IMR-90 (cell line): Measurements from ENCODE around the gene KCNV2. TPM values are rescaled to one million over a fixed set of nuclear protein-coding genes. Genes with fewer than 3 reads are reported as not detected.

Experiments
- ATAC-seq: fragments of 200-7000 bp; cut with Tn5 transposase; 2 replicates; pipeline ENCODE4 v1.9.1; 2020; ENCODE audit warnings: low read depth, mild to moderate bottlenecking, moderate library complexity
- BruUV-seq: library from RNA; stranded (reverse); fragments of 400-500 nt; replicated peaks from 2 replicates; lab custom pipeline; 2021; lab: Mats Ljungman, UMichigan
- CTCF ChIA-PET: fragments of 300-600 bp; formaldehyde crosslinking; extraction: SDS; loops from one replicate; lab custom pipeline; 2021; ENCODE audit warnings: antibody characterized with exemption; lab: Yijun Ruan, JAX
- POLR2A ChIA-PET: fragments of 300-600 bp; sonication (Branson Sonifier 250); formaldehyde crosslinking; loops from one replicate; lab custom pipeline; 2022; ENCODE audit warnings: antibody characterized with exemption; ENCODE audit not compliant: unreplicated experiment; lab: Charles Lee
- DNase-seq: peaks from one replicate; pipeline ENCODE4 v3.0.0; 2013
- H2AFZ ChIP-seq: replicated peaks from 2 replicates; pipeline ENCODE3; 2013; ENCODE audit warnings: low read length, mild to moderate bottlenecking; ENCODE audit not compliant: poor library complexity
- H2AK5ac ChIP-seq: 2 replicates; pipeline ENCODE4 v1.6.1; 2013; ENCODE audit warnings: low read depth, low read length, inconsistent platforms
- H2AK9ac ChIP-seq: replicated peaks from 2 replicates; pipeline ENCODE3; 2013; ENCODE audit warnings: mild to moderate bottlenecking, low read depth, low read length, moderate library complexity; ENCODE audit not compliant: poor library complexity
- H2BK120ac ChIP-seq: 2 replicates; pipeline ENCODE4 v1.6.1; 2013; ENCODE audit warnings: low read depth, low read length, inconsistent platforms
- H2BK15ac ChIP-seq: 3 replicates; pipeline ENCODE4 v1.6.1; 2013; ENCODE audit warnings: low read depth, low read length, inconsistent platforms
- H2BK20ac ChIP-seq: 2 replicates; pipeline ENCODE4 v1.6.1; 2013; ENCODE audit warnings: low read depth, mild to moderate bottlenecking, inconsistent platforms, low read length, moderate library complexity
- H2BK5ac ChIP-seq: 2 replicates; pipeline ENCODE4 v1.6.1; 2013; ENCODE audit warnings: mild to moderate bottlenecking, low read depth, low read length, inconsistent platforms; ENCODE audit not compliant: poor library complexity, severe bottlenecking
- H3K14ac ChIP-seq: replicated peaks from 2 replicates; pipeline ENCODE4 v1.6.1; 2013; ENCODE audit warnings: low read depth, low read length, inconsistent platforms
- H3K18ac ChIP-seq: 2 replicates; pipeline ENCODE4 v1.6.1; 2013; ENCODE audit warnings: low read depth, low read length, control low read depth
- H3K23ac ChIP-seq: 2 replicates; pipeline ENCODE4 v1.6.1; 2013; ENCODE audit warnings: low read depth, low read length, inconsistent platforms
- H3K27ac ChIP-seq: 2 replicates; pipeline ENCODE4 v1.5.1; 2013; ENCODE audit warnings: mild to moderate bottlenecking, control low read depth, low read length; ENCODE audit not compliant: insufficient read depth
- H3K27me3 ChIP-seq: 2 replicates; pipeline ENCODE4 v1.6.1; 2013; ENCODE audit warnings: low read length; ENCODE audit not compliant: control insufficient read depth, insufficient read depth
- H3K36me3 ChIP-seq: 2 replicates; pipeline ENCODE4 v1.6.1; 2013; ENCODE audit warnings: low read length, mixed read lengths; ENCODE audit not compliant: control insufficient read depth, insufficient read depth
- H3K4ac ChIP-seq: 2 replicates; pipeline ENCODE4 v1.6.1; 2013; ENCODE audit warnings: low read depth, low read length, inconsistent platforms
- H3K4me1 ChIP-seq: 2 replicates; pipeline ENCODE4 v1.6.1; 2013; ENCODE audit warnings: low read length, mixed read lengths; ENCODE audit not compliant: control insufficient read depth, insufficient read depth
- H3K4me2 ChIP-seq: 2 replicates; pipeline ENCODE4 v1.6.1; 2013; ENCODE audit warnings: low read depth, mild to moderate bottlenecking, control low read depth, low read length, moderate library complexity
- H3K4me3 ChIP-seq: 2 replicates; pipeline ENCODE4 v1.5.1; 2013; ENCODE audit warnings: low read depth, mild to moderate bottlenecking, control low read depth, low read length, moderate library complexity; ENCODE audit not compliant: insufficient read depth
- H3K56ac ChIP-seq: 2 replicates; pipeline ENCODE4 v1.6.1; 2013; ENCODE audit warnings: low read length, inconsistent platforms; ENCODE audit not compliant: insufficient read depth; ENCODE audit errors: extremely low read depth
- H3K79me1 ChIP-seq, 2 experiments: 2 replicates each; pipeline ENCODE4 v1.6.1; 2013; ENCODE audit warnings: low read length in 2 of 2, inconsistent platforms in 1 of 2, low read depth in 1 of 2
- H3K9ac ChIP-seq: 2 replicates; pipeline ENCODE4 v1.6.1; 2013; ENCODE audit warnings: low read depth, low read length, control low read depth
- H3K9me1 ChIP-seq: 2 replicates; pipeline ENCODE4 v1.6.1; 2013; ENCODE audit warnings: low read length, inconsistent platforms; ENCODE audit not compliant: insufficient read depth
- H3K9me3 ChIP-seq: 2 replicates; pipeline ENCODE4 v1.6.1; 2013; ENCODE audit warnings: low read length; ENCODE audit not compliant: control insufficient read depth, insufficient read depth
- H4K20me1 ChIP-seq: 2 replicates; pipeline ENCODE4 v1.6.1; 2013; ENCODE audit warnings: low read length, inconsistent platforms; ENCODE audit not compliant: insufficient read depth
- H4K5ac ChIP-seq: 2 replicates; pipeline ENCODE4 v1.6.1; 2013; ENCODE audit warnings: mild to moderate bottlenecking, low read depth, low read length, control low read depth
- H4K8ac ChIP-seq, 2 experiments: 2 replicates each; pipeline ENCODE4 v1.6.1; 2013; ENCODE audit warnings: low read depth in 2 of 2, low read length in 2 of 2, control low read depth in 1 of 2, inconsistent platforms in 1 of 2
- H4K91ac ChIP-seq: 2 replicates; pipeline ENCODE4 v1.6.1; 2013; ENCODE audit warnings: low read depth, low read length, inconsistent platforms; ENCODE audit not compliant: insufficient read depth
- ELK1 ChIP-seq: fragments of 150-350 bp; IDR thresholded peaks from 2 replicates; pipeline ENCODE4 v1.6.1; 2016; ENCODE audit warnings: low read depth, mild to moderate bottlenecking, low read length, moderate library complexity, borderline replicate concordance
- WGBS, 2 experiments: methylation state at CpG; one replicate each; pipeline versions ENCODE4 v1.1.5 to v1.1.7; 2013; ENCODE audit warnings: missing lambda C conversion rate in 2 of 2; ENCODE audit not compliant: insufficient read length in 1 of 2; ENCODE audit errors: extremely low coverage in 2 of 2; 5-methylcytosine and 5-hydroxymethylcytosine counted together
- dilution Hi-C: fragments of 300-500 bp; cut with HindIII; formaldehyde crosslinking; loops from one replicate; pipeline ENCODE4 v1.14.3; 2018; ENCODE audit warnings: low sequenced_read_pairs; ENCODE audit not compliant: unreplicated experiment
- in situ Hi-C: fragments of 300-500 bp; cut with MboI; formaldehyde crosslinking; loops from 3 replicates; pipeline ENCODE4 v1.14.3; 2019; ENCODE audit warnings: low sequenced_read_pairs, inconsistent platforms, mixed read lengths
- intact Hi-C: fragments of 100-400 bp; cut with micrococcal nuclease; formaldehyde crosslinking; loops from 2 replicates; pipeline ENCODE4 v1.10.0; 2022
- polyA plus RNA-seq, 3 experiments: library from polyadenylated mRNA; depleted of rRNA; stranded (reverse); fragments of >200 nt; gene quantifications; 2 replicates each; pipeline ENCODE4 v1.2.3, GENCODE V29; 2012; ENCODE audit warnings: low replicate concordance in 1 of 3
- total RNA-seq: library from RNA; depleted of rRNA; stranded (reverse); fragments of >200 nt; gene quantifications from 2 replicates; pipeline ENCODE4 v1.2.3, GENCODE V29; 2012

The KCNV2 gene
- total and polyA plus RNA-seq, 2 of the 4 experiments (the other 2 are of a cell fraction), result not detected

DNA sequence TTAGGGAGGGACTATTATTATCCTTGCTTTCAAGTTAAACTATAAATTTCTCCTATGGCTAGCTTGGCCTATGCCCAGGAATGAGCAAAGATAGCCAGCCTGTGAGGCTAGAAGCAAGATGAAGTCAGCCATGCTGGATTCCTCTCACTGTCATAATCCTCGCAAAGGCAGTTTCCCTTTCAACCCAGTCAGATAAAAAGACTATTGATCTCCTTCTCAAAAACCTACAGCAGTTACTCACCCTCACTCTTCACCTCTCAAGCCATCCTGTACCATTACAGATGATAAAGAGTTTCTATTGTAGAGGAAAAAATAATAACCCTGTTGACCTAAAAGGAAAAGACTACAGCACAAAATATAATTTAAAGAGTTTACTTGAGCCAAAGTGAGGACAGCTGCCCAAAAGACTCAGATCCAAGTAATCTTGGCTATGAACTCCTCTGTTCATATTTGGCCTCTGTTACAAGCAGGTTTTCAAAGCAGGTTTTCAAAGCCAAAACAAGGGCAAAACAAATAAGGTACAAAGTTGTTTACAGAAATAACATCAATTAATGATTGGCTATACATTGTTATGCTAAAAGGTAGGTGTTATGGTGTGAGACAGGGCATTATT is 41.7 kb downstream of the KCNV2 start:
- Histone ChIP-seq H3K4me1 (0 out of 2 replicates have a peak, but pooled peaks cover 2% of the 10 kb centered on the region), H4K20me1 (no peaks in the 10 kb centered on the region), H2BK5ac (peak overlapping the region; percentile 39), H4K5ac (no peak overlapping the region), H3K23ac (no peak overlapping the region), H3K36me3 (peaks cover 1% of the 10 kb centered on the region; the same call in 1 of the 2 replicates), H3K27me3 (no peaks in the 10 kb centered on the region), H3K27ac (no peak overlapping the region), H2AK9ac (no peak overlapping the region), H3K18ac (peak overlapping the region; percentile 34; the same call in 1 of the 2 replicates), H3K9me1 (no peaks in the 10 kb centered on the region), H3K14ac (no peak overlapping the region), H3K4ac (no peak overlapping the region), H3K4me2 (no peak overlapping the region), H4K91ac (no peak overlapping the region), H4K8ac (0 out of 4 replicates have a peak overlapping the region, but pooled peaks of 1 of the 2 experiments have one; percentile 52), H3K4me3 (no peak overlapping the region), H3K9ac (no peak overlapping the region), H3K56ac (no peak overlapping the region), H2BK20ac (no peak overlapping the region), H3K9me3 (no peaks in the 10 kb centered on the region), H2AK5ac (no peak overlapping the region), H3K79me1 (peaks cover 0 to 4% of the 10 kb centered on the region in 2 experiments; a peak in 2 of 4 replicates), H2BK15ac (no peak overlapping the region), H2BK120ac (no peak overlapping the region), H2AFZ (no peak overlapping the region)
- WGBS, 2 experiments, result no CpG with 5 or more reads among the region's 1 CpG
- dilution Hi-C loops, result no loop called here
- intact Hi-C loops, result no loop called here
- DNase-seq (peak; percentile 41), ATAC-seq (peak; percentile 46; the same call in 1 of the 2 replicates)
- in situ Hi-C loops, result no loop called here
- CTCF ChIA-PET, result interaction anchor here (1.0 kb wide), 1 partner anchor 30 kb away, joined by 3 read pairs; no protein-coding TSS in a partner anchor
- no TSS peak for BruUV-seq
- no peak for TF ChIP-seq ELK1
- POLR2A ChIA-PET, result no interaction called here
